Activated naive CD8-positive, alpha-beta T cell (primary cell): ENCODE results near the gene CALCOCO2.

ENCODE experiments used
- H3K27ac Mint-ChIP-seq: one replicate; pipeline ENCODE4 v1.8.0; 2021; ENCODE audit warnings: mixed read lengths
- H3K27me3 Mint-ChIP-seq: one replicate; pipeline ENCODE4 v1.8.0; 2021; ENCODE audit warnings: mixed read lengths
- H3K36me3 Mint-ChIP-seq: one replicate; pipeline ENCODE4 v1.8.0; 2021; ENCODE audit warnings: mixed read lengths
- H3K4me1 Mint-ChIP-seq: one replicate; pipeline ENCODE4 v1.8.0; 2021; ENCODE audit warnings: low read depth, mixed read lengths
- H3K4me3 Mint-ChIP-seq: one replicate; pipeline ENCODE4 v1.8.0; 2021; ENCODE audit warnings: mild to moderate bottlenecking, mixed read lengths
- H3K9me3 Mint-ChIP-seq: one replicate; pipeline ENCODE4 v1.8.0; 2021; ENCODE audit warnings: low read depth, mixed read lengths

The CALCOCO2 gene

DNA sequence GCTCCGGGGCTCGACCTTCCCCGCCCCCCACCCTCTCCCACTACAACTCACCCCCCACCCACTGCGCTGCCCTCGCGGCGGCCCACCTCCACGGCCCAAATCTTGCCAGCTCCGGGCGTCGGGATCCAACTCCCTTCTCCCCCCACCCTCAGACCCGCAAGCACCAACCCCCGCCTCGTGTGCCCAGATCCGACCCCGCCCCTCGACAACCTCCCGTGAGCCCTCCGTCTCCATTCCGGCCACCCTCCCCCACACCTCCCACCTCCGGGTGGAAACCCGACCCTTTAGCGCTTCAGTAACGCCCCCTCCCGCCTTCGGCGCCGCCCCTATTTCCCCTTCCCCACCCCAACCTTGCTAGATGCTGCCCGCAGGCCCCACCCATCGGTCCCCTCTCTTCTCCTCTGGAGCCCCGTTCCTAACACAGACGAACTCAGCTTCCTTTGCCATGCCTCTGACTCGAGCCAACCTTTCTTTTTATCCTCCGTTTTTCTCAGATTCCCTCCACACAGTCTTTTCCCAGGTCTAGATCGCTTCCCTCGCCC, 78.1 kb downstream of the CALCOCO2 start:
- Mint-ChIP-seq H3K9me3 (no peaks in the 10 kb centered on the region), H3K4me1 (peaks cover 53% of the 10 kb centered on the region), H3K27me3 (no peaks in the 10 kb centered on the region), H3K36me3 (peaks cover 15% of the 10 kb centered on the region), H3K4me3 (peak overlapping the region; percentile 96), H3K27ac (peak overlapping the region; percentile 98)

- H3K9me3 Mint-ChIP-seq = no peaks in the 10 kb centered on the region
- H3K4me3 Mint-ChIP-seq = peak overlapping the region; percentile 96
- H3K36me3 Mint-ChIP-seq = peaks cover 23% of the 10 kb centered on the region
- no peaks in the 10 kb centered on the region for H3K27me3 Mint-ChIP-seq
- H3K27ac Mint-ChIP-seq = peak overlapping the region; percentile 98
- peaks cover 61% of the 10 kb centered on the region for H3K4me1 Mint-ChIP-seq
These were observed 78.9 kb downstream of the CALCOCO2 start for GRCh38 chr17:48909783-48910182.

DNA sequence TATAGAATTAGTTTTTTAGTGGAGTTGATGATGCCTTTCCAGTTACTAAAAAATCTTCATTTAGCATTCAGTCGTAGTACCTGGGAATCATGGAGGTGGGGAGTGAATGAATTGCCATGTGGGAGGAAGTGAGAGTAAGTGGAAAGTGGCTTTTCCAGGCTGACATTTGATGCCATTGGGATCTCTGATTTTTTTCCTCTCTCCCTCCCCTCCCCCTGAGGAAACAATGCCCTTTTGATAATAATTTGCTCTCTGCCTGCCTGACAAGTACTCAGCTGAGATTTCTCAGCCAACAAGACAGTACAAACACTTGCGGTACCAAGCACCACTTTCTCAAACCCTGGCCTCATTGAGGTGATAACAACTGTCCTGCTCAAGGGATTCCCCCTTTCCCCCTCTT, 79.5 kb downstream of the CALCOCO2 start:
- H3K36me3 Mint-ChIP-seq = peaks cover 23% of the 10 kb centered on the region
- peak overlapping the region; percentile 96 for H3K4me3 Mint-ChIP-seq
- H3K4me1 Mint-ChIP-seq = peaks cover 67% of the 10 kb centered on the region
- H3K27me3 Mint-ChIP-seq = no peaks in the 10 kb centered on the region
- H3K9me3 Mint-ChIP-seq = no peaks in the 10 kb centered on the region
- peak overlapping the region; percentile 98 for H3K27ac Mint-ChIP-seq

DNA sequence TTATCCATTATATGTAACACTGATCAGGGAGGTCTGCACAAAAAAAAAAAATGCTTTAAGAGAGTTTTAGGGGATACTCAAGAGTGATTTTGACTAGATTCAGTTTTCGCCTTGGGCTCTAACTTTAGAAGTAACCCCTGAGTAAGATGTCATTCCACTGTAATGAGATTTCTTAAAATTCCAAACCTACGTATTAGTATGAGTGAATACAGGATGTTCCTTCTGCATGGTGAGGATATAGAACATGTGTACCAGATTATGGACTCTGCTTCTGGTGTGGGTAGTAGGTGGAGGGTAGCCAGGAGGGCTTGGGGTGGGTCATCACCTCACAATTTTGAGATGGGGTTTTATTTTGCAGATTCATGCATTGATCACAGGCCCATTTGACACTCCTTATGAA, 81.6 kb downstream of the CALCOCO2 start:
- H3K4me3 Mint-ChIP-seq = peak overlapping the region; percentile 24

More for the DNA sequence above, 81.6 kb downstream of the CALCOCO2 start:
- no peaks in the 10 kb centered on the region for H3K27me3 Mint-ChIP-seq
- H3K4me1 Mint-ChIP-seq = peaks cover 79% of the 10 kb centered on the region
- H3K36me3 Mint-ChIP-seq = peaks cover 26% of the 10 kb centered on the region
- H3K9me3 Mint-ChIP-seq = no peaks in the 10 kb centered on the region
- H3K27ac Mint-ChIP-seq = peak overlapping the region; percentile 61
